Measurements from ENCODE around the gene TMEM9. TPM values are rescaled to one million over a fixed set of nuclear protein-coding genes. Genes with fewer than 3 reads are reported as not detected.

TMEM9 gene
- total RNA-seq, 1 experiment from 2014 or later = 435 TPM

DNA sequence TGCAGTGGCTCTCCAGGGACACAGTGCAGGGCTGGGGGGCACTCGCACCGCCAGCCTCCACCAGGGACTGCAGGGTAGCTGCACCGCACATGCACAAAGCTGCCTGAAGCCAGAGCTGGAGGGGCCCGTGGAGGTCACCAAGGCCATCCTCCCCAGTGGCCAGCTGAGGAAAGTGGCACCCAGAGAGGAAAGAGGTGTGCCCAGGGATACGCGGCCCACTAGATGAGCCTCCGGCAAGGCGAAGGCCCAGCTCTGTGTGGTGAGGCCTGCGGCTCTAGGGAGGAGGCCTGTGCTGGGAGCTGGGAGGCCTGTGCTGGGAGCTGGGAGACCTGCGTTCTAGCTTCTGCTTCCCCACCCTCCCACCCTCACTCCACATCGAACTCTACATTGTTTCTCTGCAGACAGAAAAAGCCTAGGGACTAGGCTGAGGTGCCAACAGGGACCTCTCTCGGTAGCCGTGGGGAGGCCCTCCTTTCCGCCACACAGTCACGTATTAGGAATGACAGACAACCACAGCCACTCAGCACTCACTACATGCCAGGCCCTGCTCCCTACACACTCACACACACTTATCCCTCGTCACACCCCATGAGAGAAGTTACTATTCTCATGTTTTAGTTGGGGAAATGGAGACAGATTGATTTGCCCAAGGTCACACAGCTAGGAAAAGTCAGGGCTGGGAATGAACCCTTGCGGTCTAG is 26.4 kb downstream of the TMEM9 start:
- TF ChIP-seq EZH2phosphoT487 (IDR thresholded peaks at IDR 0.05; ENCODE audit: borderline replicate concordance, low read length) (no peak), EZH2 (IDR thresholded peaks at IDR 0.05; ENCODE audit: low read length, unreplicated experiment) (no peak)
- TF ChIP-seq, protein P1, sequence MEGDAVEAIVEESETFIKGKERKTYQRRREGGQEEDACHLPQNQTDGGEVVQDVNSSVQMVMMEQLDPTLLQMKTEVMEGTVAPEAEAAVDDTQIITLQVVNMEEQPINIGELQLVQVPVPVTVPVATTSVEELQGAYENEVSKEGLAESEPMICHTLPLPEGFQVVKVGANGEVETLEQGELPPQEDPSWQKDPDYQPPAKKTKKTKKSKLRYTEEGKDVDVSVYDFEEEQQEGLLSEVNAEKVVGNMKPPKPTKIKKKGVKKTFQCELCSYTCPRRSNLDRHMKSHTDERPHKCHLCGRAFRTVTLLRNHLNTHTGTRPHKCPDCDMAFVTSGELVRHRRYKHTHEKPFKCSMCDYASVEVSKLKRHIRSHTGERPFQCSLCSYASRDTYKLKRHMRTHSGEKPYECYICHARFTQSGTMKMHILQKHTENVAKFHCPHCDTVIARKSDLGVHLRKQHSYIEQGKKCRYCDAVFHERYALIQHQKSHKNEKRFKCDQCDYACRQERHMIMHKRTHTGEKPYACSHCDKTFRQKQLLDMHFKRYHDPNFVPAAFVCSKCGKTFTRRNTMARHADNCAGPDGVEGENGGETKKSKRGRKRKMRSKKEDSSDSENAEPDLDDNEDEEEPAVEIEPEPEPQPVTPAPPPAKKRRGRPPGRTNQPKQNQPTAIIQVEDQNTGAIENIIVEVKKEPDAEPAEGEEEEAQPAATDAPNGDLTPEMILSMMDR (conservative IDR thresholded peaks at IDR 0.05; ENCODE audit: low read depth, low read length) = no peak
- ChIA-PET POLR2A (ENCODE audit: unreplicated experiment) (no interaction called here), CTCF (interaction anchor here (1.0 kb wide), 1 partner anchor 156 kb away, joined by 3 read pairs; no protein-coding TSS in a partner anchor)
- no peaks in the 10 kb centered on the region for H3K79me2 ChIP-seq (ENCODE audit: low read length)
- peak; percentile 31 for DNase-seq
- H3K27me3 ChIP-seq (ENCODE audit: low read length) = no peaks in the 10 kb centered on the region
- no peak overlapping the region for H2AFZ ChIP-seq (ENCODE audit: low read length)
- H3K4me2 ChIP-seq (ENCODE audit: low read length) = 0 out of 2 replicates have a peak overlapping the region, but pooled peaks have one; percentile 77
- BruUV-seq (replicated peaks) = no TSS peak
- no peaks in the 10 kb centered on the region for H3F3A ChIP-seq (ENCODE audit: low read length, unreplicated experiment)
- no peaks in the 10 kb centered on the region for H3K9me3 ChIP-seq (ENCODE audit: low read length)
- H3K9ac ChIP-seq (ENCODE audit: low read length) = no peak overlapping the region
- ATAC-seq = no peak
- H3K4me3 ChIP-seq (ENCODE audit: low read length) = no peak overlapping the region
- H4K20me1 ChIP-seq (ENCODE audit: low read length) = no peaks in the 10 kb centered on the region
- H3K9me2 ChIP-seq (replicated peaks; ENCODE audit: low read length) = no peaks in the 10 kb centered on the region
- intact Hi-C loops (cut with micrococcal nuclease) = loop anchor here (1.0 to 5.0 kb wide), 2 partner anchors 42 to 219 kb away; no protein-coding TSS in a partner anchor
- peaks cover 30% of the 10 kb centered on the region for H3K4me1 ChIP-seq (ENCODE audit: insufficient read depth, low read length)
- no peaks in the 10 kb centered on the region for H3K36me3 ChIP-seq (ENCODE audit: low read depth, low read length)
- H3K27ac ChIP-seq (ENCODE audit: low read length) = no peak overlapping the region

DNA sequence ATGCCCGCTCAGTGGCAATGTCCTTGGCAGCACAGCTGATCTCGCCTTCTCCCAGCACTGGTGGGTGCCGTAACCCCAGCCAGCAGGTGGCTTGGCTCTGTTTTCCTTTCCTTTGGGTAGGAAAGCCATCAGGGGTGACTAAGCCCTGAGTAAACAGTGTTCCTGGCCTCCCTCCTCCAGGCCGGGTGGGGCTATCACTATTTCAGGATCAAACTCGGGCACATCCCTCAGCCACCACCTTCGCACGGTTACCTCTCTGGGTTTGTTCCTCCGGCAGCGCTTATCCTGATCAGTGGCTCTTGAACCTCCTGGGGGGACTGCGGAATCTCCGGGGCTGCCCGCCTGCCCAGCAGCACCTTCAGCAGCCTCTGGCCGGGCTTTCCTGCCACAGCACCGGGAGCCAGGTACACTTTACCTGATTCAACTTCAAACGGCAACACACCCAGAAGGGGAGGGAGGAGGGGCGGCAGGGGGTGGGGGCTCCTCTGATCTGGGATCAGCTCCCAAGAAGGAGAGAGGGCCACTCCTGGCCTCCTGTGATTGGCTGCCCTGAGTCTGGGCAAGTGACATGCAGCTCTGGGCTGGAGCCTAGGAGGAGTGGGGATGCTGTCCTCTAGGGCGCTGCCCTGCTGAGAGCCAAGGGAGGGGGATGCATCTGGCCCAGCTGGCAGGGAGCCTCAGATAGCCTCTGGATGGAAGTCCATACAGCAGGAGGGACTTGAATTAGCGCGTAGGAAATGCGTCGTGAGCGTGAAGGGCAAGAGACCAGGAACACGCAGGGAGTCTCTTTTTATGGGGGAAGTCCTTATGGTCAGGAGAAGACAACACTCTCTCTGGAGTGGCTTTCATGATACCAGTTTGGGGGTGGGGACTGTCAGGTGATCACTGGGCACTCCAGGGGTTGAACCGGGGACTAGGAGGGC is 27.2 kb downstream of the TMEM9 start, which contains the start of gene ASCL5:
Gene ASCL5, minus strand, starts transcription at position 353 of the 923 bp plus-strand sequence. CDS start 11,812 bp downstream, outside the sequence.
- Histone ChIP-seq H3K9ac (ENCODE audit: low read length) (no peak within 1 kb of the TSS), H3K4me1 (ENCODE audit: insufficient read depth, low read length) (peaks cover 38% of the 10 kb centered on the region), H3K9me3 (ENCODE audit: low read length) (no peaks in the 10 kb centered on the region), H2AFZ (ENCODE audit: low read length) (peak within 1 kb of the TSS; percentile 69), H3K4me3 (ENCODE audit: low read length) (peak within 1 kb of the TSS; percentile 59), H3K36me3 (ENCODE audit: low read depth, low read length) (no peaks in the 10 kb centered on the region), H4K20me1 (ENCODE audit: low read length) (no peaks in the 10 kb centered on the region), H3F3A (ENCODE audit: low read length, unreplicated experiment) (no peaks in the 10 kb centered on the region), H3K4me2 (ENCODE audit: low read length) (peak within 1 kb of the TSS; percentile 77), H3K27ac (ENCODE audit: low read length) (peak within 1 kb of the TSS; percentile 35), H3K9me2 (replicated peaks; ENCODE audit: low read length) (no peaks in the 10 kb centered on the region), H3K79me2 (ENCODE audit: low read length) (no peaks in the 10 kb centered on the region), H3K27me3 (ENCODE audit: low read length) (no peaks in the 10 kb centered on the region)
- intact Hi-C loops (cut with micrococcal nuclease) = loop anchor here (1.0 to 5.0 kb wide), 6 partner anchors 10 to 220 kb away; partner anchors contain the start of gene TMEM9
- CTCF ChIA-PET = interaction anchor here (0.7 to 1.0 kb wide), 3 partner anchors 37 to 155 kb away, joined by 3 to 4 read pairs (median 3); no protein-coding TSS in a partner anchor
- POLR2A ChIA-PET (ENCODE audit: unreplicated experiment) = interaction anchor here (0.7 kb wide), 1 partner anchor 86 kb away, joined by 3 read pairs; no protein-coding TSS in a partner anchor
- ATAC-seq (peak; percentile 90), DNase-seq (peak; percentile 100)
- TF ChIP-seq, protein P1 (conservative IDR thresholded peaks at IDR 0.05; ENCODE audit: low read depth, low read length) = peak; percentile 89
- no peak for TF ChIP-seq EZH2phosphoT487 (IDR thresholded peaks at IDR 0.05; ENCODE audit: borderline replicate concordance, low read length)
- BruUV-seq (replicated peaks) = no TSS peak
